Stimulated activated naive CD8-positive, alpha-beta T cell treated with anti-CD3 and anti-CD28 coated beads, Interleukin-15, amount 100 ng/mL, for 72 hours (primary cell): ENCODE measurements around the gene CARD14.
"Not testable (repeated sequence)": the region's sequence is repeated elsewhere in the genome, so short reads cannot be mapped to it uniquely, and the experiment has no call there.

ENCODE experiments used
- ATAC-seq: fragments of 150-1000 bp; cut with Tn5 transposase; 2 replicates; pipeline ENCODE4 v1.10.0; 2021; ENCODE audit warnings: mild to moderate bottlenecking, moderate library complexity
- DNase-seq, 2 donors: peaks; one replicate each; pipeline ENCODE4 v3.0.0; 2021 to 2022
- H3K27ac Mint-ChIP-seq, 2 donors: one replicate each; pipeline ENCODE4 v1.8.0; 2022; ENCODE audit warnings: mild to moderate bottlenecking in 2 of 2, mixed read lengths in 2 of 2, moderate library complexity in 2 of 2
- H3K27me3 Mint-ChIP-seq: one replicate; pipeline ENCODE4 v1.8.0; 2022; ENCODE audit warnings: mixed read lengths
- H3K4me1 Mint-ChIP-seq: one replicate; pipeline ENCODE4 v1.8.0; 2022; ENCODE audit warnings: mild to moderate bottlenecking, mixed read lengths
- H3K4me3 Mint-ChIP-seq, 2 donors: one replicate each; pipeline ENCODE4 v1.8.0; 2022; ENCODE audit warnings: mild to moderate bottlenecking in 2 of 2, mixed read lengths in 2 of 2, moderate library complexity in 1 of 2
- H3K9me3 Mint-ChIP-seq, 2 donors: one replicate each; pipeline ENCODE4 v1.8.0; 2022; ENCODE audit warnings: mixed read lengths in 2 of 2

CARD14 gene

GRCh38 chr17:80189611-80190010, 19.8 kb downstream of the CARD14 start:
- Mint-ChIP-seq H3K4me3 (no peak overlapping the region), H3K9me3 (peaks cover 0 to 5% of the 10 kb centered on the region in 2 donors), H3K4me1 (no peaks in the 10 kb centered on the region), H3K27ac (peak overlapping the region in 1 of 2 donors; percentile 81), H3K27me3 (peaks cover 20% of the 10 kb centered on the region)
- no peak for DNase-seq
- ATAC-seq: no peak

- DNase-seq: no peak
- no peak for ATAC-seq
- Mint-ChIP-seq H3K27ac (no peak overlapping the region), H3K27me3 (peaks cover 20% of the 10 kb centered on the region), H3K4me1 (no peaks in the 10 kb centered on the region), H3K4me3 (no peak overlapping the region), H3K9me3 (peaks cover 0 to 7% of the 10 kb centered on the region in 2 donors)
Observed at GRCh38 chr17:80190716-80191115, 20.9 kb downstream of the CARD14 start.

DNA sequence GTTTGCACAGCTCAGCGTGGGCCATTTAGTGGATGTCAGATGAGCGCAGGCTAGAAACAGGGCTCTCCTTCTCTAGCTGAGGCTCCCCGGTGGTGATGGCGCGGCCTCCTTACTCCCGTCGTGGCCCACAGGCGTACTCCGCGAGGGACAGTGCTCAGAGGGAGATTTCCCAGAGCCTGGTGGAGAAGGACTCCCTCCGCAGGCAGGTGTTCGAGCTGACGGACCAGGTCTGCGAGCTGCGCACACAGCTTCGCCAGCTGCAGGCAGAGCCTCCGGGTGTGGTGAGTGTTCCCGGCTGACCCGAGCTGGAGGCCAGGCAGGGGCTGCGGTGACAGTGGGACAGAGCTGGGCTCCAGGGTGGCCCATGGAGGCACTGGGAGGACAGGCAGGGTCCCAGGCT, 21.4 kb downstream of the CARD14 start:
- ATAC-seq: no peak
- H3K27ac Mint-ChIP-seq: no peak overlapping the region

DNA sequence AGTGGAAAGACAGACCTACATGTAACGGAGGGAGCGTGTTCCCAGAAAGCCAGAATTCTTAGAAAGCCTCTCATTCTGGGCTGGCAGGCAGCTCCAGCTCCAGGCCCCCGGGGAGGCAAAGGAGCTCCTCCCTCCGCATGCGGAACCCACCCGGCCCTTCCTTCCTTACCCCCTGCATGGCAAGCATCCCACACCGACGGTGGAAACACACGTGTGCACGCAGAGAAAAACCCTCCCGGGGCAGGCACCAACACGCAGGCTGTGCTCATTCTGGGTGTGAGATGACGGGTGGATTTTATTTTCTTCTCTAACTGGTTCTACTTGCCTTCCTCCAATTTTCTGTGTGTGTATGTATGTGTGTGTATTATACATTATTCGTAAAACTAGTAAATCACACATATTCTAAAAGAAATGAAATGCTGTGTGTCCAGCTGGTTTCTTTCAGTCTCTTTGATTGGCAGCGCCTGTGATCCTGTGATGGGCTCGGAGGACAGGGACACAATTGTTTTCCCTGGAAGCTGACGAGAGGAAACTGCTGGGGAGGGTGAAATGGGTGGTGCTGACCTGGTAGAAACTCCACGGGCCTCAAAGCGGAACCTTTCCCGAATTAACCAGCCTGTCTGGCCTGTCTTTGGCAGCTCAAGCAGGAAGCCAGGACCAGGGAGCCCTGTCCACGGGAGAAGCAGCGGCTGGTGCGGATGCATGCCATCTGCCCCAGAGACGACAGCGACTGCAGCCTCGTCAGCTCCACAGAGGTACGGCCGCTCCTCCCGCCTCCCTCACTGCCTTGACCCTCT, 22.2 kb downstream of the CARD14 start:
- Mint-ChIP-seq H3K4me3 (no peak overlapping the region), H3K4me1 (peaks cover 6% of the 10 kb centered on the region), H3K27me3 (peaks cover 20% of the 10 kb centered on the region), H3K9me3 (peaks cover 0 to 7% of the 10 kb centered on the region in 2 donors), H3K27ac (no peak overlapping the region)
- DNase-seq (no peak), ATAC-seq (no peak)

More for the DNA sequence above, 21.4 kb downstream of the CARD14 start:
- Mint-ChIP-seq H3K9me3 (peaks cover 0 to 7% of the 10 kb centered on the region in 2 donors), H3K27me3 (peaks cover 20% of the 10 kb centered on the region), H3K4me3 (no peak overlapping the region), H3K4me1 (peaks cover 4% of the 10 kb centered on the region)
- no peak for DNase-seq

- Mint-ChIP-seq H3K4me1 (peaks cover 6% of the 10 kb centered on the region), H3K27me3 (peaks cover 20% of the 10 kb centered on the region), H3K27ac (peak overlapping the region in 1 of 2 donors; percentile 74), H3K4me3 (no peak overlapping the region), H3K9me3 (peaks cover 0 to 7% of the 10 kb centered on the region in 2 donors)
- DNase-seq (no peak), ATAC-seq (no peak)
Observed at GRCh38 chr17:80195141-80195540, 25.3 kb downstream of the CARD14 start.

GRCh38 chr17:80195671-80196529, 26.1 kb downstream of the CARD14 start:
- Mint-ChIP-seq H3K9me3 (peaks cover 0 to 7% of the 10 kb centered on the region in 2 donors), H3K4me3 (no peak overlapping the region), H3K27me3 (peaks cover 16% of the 10 kb centered on the region), H3K4me1 (peaks cover 6% of the 10 kb centered on the region), H3K27ac (no peak overlapping the region)
- ATAC-seq (peak; percentile 51), DNase-seq (peak; percentile 46 to 49)

DNA sequence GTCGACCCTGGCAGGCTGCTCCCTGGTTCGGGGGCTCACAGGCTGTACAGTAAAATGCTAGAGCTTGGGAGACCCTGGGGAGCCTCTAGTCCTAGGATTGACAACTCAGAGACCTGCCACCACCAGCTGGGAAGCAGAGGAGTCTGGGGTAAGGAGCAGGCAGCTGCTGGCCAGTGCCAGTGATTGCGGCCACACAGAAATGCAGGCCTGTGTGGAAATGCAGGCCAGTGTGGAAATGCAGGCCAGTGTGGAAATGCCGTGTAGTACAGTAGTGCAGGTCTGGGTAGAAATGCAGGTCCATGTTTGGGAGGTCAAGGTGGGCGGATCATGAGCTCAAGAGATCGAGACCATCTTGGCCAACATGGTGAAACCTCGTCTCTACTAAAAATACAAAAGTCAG, 26.8 kb downstream of the CARD14 start:
- ATAC-seq: no peak
- Mint-ChIP-seq H3K4me3 (no peak overlapping the region), H3K4me1 (peaks cover 6% of the 10 kb centered on the region), H3K27ac (no peak overlapping the region), H3K9me3 (peaks cover 0 to 7% of the 10 kb centered on the region in 2 donors), H3K27me3 (peaks cover 8% of the 10 kb centered on the region)
- no peak for DNase-seq

GRCh38 chr17:80198144-80198661, 28.4 kb downstream of the CARD14 start:
- no peaks in the 10 kb centered on the region for H3K27me3 Mint-ChIP-seq
- H3K27ac Mint-ChIP-seq: no peak overlapping the region
- peaks cover 0 to 7% of the 10 kb centered on the region in 2 donors for H3K9me3 Mint-ChIP-seq
- H3K4me1 Mint-ChIP-seq: peaks cover 6% of the 10 kb centered on the region
- DNase-seq (no peak), ATAC-seq (peak; percentile 19)
- no peak overlapping the region for H3K4me3 Mint-ChIP-seq

DNA sequence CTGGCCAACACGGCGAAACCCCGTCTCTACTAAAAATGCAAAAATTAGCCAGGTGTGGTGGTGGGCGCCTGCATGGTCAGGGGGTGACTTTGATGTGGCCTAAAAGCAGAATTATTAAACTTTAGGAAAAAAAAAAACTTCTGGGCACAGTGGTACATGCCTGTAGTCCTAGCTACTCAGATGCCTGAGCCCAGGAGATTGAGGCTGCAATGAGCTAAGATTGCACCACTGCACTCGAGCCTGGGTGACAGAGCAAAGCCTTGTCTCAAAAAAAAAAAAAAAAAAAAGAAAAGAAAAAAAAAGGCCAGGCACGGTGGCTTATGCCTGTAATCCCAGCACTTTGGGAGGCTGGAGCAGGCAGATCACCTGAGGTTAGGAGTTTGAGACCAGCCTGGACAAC, 29.5 kb downstream of the CARD14 start:
- H3K4me3 Mint-ChIP-seq, H3K27me3 Mint-ChIP-seq, H3K9me3 Mint-ChIP-seq, DNase-seq, H3K4me1 Mint-ChIP-seq, H3K27ac Mint-ChIP-seq, ATAC-seq: not testable (repeated sequence)

DNA sequence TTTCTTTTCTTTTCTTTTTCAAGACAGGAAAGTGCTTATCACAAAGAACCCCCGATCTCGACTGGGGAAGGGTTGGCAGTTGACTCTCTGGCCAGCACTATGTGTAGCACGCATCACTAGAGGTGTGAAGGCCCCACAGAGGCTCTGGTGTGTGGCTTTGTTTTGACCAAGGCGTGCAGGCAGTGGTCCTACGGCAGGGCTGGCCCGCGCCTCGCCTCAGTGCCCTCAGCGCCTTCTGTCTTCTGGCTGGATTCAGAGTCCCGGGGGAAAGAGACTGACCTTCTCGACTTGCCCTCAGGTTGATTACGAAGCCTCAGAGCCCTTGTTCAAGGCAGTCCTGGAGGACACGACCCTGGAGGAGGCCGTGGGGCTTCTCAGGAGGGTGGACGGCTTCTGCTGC, 31.6 kb downstream of the CARD14 start:
- Mint-ChIP-seq H3K4me1 (no peaks in the 10 kb centered on the region), H3K27me3 (no peaks in the 10 kb centered on the region), H3K4me3 (no peak overlapping the region), H3K27ac (no peak overlapping the region), H3K9me3 (no peaks in the 10 kb centered on the region)
- no peak for ATAC-seq
- DNase-seq: no peak

- ATAC-seq: no peak
- H3K27me3 Mint-ChIP-seq: no peaks in the 10 kb centered on the region
- DNase-seq: no peak
- no peaks in the 10 kb centered on the region for H3K4me1 Mint-ChIP-seq
- no peak overlapping the region for H3K4me3 Mint-ChIP-seq
- H3K27ac Mint-ChIP-seq: peak overlapping the region; percentile 14 to 40
- H3K9me3 Mint-ChIP-seq: no peaks in the 10 kb centered on the region
Observed at GRCh38 chr17:80202197-80202596, 32.4 kb downstream of the CARD14 start.

DNA sequence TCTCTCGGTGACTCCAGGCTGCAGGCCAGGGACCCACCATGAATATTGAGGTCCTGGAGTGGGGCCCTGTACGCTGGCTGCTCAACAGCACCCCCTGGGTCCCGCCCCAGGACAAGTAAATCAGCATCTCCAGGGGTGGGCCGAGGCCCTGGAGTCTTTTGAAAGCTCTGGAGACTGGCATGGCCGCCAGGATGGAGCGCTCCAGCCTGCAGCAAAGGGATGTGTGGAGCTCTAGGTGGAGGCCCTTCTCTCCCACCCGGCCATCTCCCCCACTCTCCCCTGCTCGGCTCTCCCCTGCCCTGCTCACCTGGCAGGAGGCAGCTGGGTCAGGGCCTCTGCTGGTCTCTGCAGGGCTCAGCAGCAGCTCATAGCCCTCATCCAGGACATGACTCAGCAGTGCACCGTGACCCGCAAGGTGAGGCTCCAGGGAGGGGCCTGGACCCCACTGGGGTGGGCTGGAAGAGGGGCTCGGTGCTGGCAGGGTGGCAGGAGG, 33.7 kb downstream of the CARD14 start:
- Mint-ChIP-seq H3K27me3 (no peaks in the 10 kb centered on the region), H3K4me1 (no peaks in the 10 kb centered on the region), H3K27ac (peak overlapping the region in 1 of 2 donors; percentile 54), H3K9me3 (no peaks in the 10 kb centered on the region), H3K4me3 (no peak overlapping the region)
- no peak for DNase-seq
- ATAC-seq: no peak

GRCh38 chr17:80204626-80205468, 35.0 kb downstream of the CARD14 start:
- H3K4me1 Mint-ChIP-seq: no peaks in the 10 kb centered on the region
- no peaks in the 10 kb centered on the region for H3K9me3 Mint-ChIP-seq
- DNase-seq: no peak
- no peaks in the 10 kb centered on the region for H3K27me3 Mint-ChIP-seq
- no peak overlapping the region for H3K27ac Mint-ChIP-seq
- H3K4me3 Mint-ChIP-seq: no peak overlapping the region
- peak; percentile 28 for ATAC-seq

DNA sequence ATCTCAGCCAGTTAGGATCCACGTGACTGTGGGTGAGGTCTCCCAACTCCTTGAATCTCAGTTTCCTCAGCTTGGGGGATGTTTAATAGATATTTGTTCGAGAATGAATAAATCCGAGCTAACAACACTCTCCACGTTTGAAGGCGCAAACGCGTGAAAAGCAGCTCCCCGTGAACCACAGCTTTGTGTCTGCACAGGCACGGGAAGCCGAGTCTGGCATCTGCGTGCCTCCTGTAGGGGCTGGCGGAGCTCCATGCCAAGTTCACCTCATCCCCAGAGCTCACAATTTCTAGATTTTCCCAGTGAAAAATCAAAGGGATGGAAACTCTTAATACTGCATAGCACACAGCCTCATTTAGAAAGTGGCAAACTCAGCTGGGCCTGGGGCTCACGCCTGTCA, 36.0 kb downstream of the CARD14 start:
- H3K4me3 Mint-ChIP-seq: no peak overlapping the region
- H3K4me1 Mint-ChIP-seq: no peaks in the 10 kb centered on the region
- H3K9me3 Mint-ChIP-seq: no peaks in the 10 kb centered on the region
- no peak for DNase-seq
- ATAC-seq: no peak
- no peaks in the 10 kb centered on the region for H3K27me3 Mint-ChIP-seq
- peak overlapping the region in 1 of 2 donors; percentile 19 for H3K27ac Mint-ChIP-seq

DNA sequence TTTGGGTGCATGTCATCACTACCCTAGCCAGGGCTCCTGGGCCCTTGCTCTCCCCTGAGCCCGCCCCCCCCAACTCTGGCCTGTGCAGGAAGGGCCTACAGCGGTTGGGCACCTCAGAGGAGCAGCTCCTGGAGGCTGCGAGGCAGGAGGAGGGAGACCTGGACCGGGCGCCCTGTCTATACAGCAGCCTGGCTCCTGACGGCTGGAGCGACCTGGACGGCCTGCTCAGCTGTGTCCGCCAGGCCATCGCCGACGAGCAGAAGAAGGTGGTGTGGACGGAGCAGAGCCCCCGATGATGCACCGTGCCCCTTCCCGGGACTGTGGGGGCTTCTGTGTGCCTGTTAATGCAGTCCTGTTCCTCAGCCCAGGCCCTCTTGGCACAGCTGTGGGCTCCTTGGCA, 38.2 kb downstream of the CARD14 start:
- DNase-seq (no peak), ATAC-seq (no peak)
- no peaks in the 10 kb centered on the region for H3K9me3 Mint-ChIP-seq
- no peak overlapping the region for H3K4me3 Mint-ChIP-seq
- no peaks in the 10 kb centered on the region for H3K27me3 Mint-ChIP-seq
- no peak overlapping the region for H3K27ac Mint-ChIP-seq
- H3K4me1 Mint-ChIP-seq: no peaks in the 10 kb centered on the region
